ENCODE measurements around the gene PLLP.

DNA sequence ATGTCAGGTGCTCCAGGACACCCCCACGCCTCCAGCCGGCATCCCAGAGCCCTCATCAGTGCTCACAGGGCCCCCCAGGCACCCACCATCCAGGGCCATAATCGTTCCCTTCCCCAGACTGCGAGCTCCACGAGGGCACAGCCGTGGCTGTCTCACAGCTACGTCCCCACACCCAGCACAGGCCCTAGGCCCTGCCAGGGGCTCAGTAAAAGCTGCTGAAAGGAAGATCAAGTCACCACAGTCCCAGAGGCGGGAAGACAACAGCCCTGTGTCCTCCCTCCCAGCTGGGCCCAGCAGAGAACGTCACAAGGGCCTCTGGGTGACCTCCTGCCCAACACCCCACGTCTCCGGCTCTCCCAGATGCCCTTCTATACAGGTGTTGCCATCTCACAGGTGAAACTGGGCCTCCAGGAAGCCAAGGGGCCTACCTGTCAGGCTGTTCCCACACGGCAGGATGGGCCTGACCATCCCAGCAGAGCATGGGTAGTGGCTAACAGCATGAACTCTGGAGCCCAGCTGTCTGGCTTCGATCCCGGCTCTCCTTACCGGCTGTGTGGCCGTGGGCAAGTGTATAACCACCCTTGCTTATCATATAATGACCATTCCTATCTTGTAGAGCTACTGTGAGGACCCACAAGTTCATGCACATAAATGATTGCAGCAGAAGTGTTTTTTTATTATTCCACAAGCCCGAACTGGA, 21.5 kb downstream of the PLLP start:
- TF ChIP-seq, protein P1, sequence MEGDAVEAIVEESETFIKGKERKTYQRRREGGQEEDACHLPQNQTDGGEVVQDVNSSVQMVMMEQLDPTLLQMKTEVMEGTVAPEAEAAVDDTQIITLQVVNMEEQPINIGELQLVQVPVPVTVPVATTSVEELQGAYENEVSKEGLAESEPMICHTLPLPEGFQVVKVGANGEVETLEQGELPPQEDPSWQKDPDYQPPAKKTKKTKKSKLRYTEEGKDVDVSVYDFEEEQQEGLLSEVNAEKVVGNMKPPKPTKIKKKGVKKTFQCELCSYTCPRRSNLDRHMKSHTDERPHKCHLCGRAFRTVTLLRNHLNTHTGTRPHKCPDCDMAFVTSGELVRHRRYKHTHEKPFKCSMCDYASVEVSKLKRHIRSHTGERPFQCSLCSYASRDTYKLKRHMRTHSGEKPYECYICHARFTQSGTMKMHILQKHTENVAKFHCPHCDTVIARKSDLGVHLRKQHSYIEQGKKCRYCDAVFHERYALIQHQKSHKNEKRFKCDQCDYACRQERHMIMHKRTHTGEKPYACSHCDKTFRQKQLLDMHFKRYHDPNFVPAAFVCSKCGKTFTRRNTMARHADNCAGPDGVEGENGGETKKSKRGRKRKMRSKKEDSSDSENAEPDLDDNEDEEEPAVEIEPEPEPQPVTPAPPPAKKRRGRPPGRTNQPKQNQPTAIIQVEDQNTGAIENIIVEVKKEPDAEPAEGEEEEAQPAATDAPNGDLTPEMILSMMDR (conservative IDR thresholded peaks at IDR 0.05; ENCODE audit: low read length), result no peak
- TF ChIP-seq EZH2phosphoT487 (IDR thresholded peaks at IDR 0.05; ENCODE audit: borderline replicate concordance), result no peak
